Chondrocyte (in vitro differentiated cells): Measurements from ENCODE around the gene TET2. TPM values are rescaled to one million over a fixed set of nuclear protein-coding genes. Genes with fewer than 3 reads are reported as not detected.
A peak's percentile ranks its signal among the peaks of the same experiment; 100 is the strongest.

Source experiments
- DNase-seq: peaks from one replicate; pipeline ENCODE4 v3.0.0; 2021; ENCODE audit warnings: mixed read lengths, low spot score
- H3K27ac Mint-ChIP-seq: one replicate; pipeline ENCODE4 v1.8.0; 2021; ENCODE audit warnings: mild to moderate bottlenecking, moderate library complexity, mixed read lengths; ENCODE audit not compliant: unreplicated experiment
- H3K27me3 Mint-ChIP-seq: 2 replicates; pipeline ENCODE4 v1.8.0; 2021; ENCODE audit warnings: low read depth, mixed read lengths
- H3K36me3 Mint-ChIP-seq: 2 replicates; pipeline ENCODE4 v1.8.0; 2021; ENCODE audit warnings: low read depth, mixed read lengths
- H3K4me1 Mint-ChIP-seq: 2 replicates; pipeline ENCODE4 v1.8.0; 2021; ENCODE audit warnings: low read depth, mild to moderate bottlenecking, mixed read lengths
- H3K4me3 Mint-ChIP-seq: one replicate; pipeline ENCODE4 v1.8.0; 2021; ENCODE audit warnings: mild to moderate bottlenecking, moderate library complexity, mixed read lengths; ENCODE audit not compliant: unreplicated experiment
- H3K9me3 Mint-ChIP-seq: 2 replicates; pipeline ENCODE4 v1.8.0; 2021; ENCODE audit warnings: low read depth, mixed read lengths
- total RNA-seq: library from RNA; stranded (reverse); gene quantifications from 3 replicates; pipeline ENCODE4 v1.2.1, GENCODE V29; 2021
- TF ChIP-seq, protein P1 (sequence below): fragments of 200-600 bp; sonication (generic); IDR thresholded peaks from 2 replicates; pipeline ENCODE4 v1.5.0; 2021; ENCODE audit warnings: antibody characterized with exemption, mild to moderate bottlenecking, moderate library complexity

TET2 gene
- total RNA-seq, 1 donor from 2014 or later: 19.6 TPM

- Mint-ChIP-seq H3K4me1 (peaks cover 39% of the 10 kb centered on the region), H3K36me3 (peaks cover 1% of the 10 kb centered on the region), H3K27ac (peak overlapping the region; percentile 84), H3K4me3 (peak overlapping the region; percentile 88), H3K9me3 (no peaks in the 10 kb centered on the region), H3K27me3 (no peaks in the 10 kb centered on the region)
- TF ChIP-seq, protein P1, sequence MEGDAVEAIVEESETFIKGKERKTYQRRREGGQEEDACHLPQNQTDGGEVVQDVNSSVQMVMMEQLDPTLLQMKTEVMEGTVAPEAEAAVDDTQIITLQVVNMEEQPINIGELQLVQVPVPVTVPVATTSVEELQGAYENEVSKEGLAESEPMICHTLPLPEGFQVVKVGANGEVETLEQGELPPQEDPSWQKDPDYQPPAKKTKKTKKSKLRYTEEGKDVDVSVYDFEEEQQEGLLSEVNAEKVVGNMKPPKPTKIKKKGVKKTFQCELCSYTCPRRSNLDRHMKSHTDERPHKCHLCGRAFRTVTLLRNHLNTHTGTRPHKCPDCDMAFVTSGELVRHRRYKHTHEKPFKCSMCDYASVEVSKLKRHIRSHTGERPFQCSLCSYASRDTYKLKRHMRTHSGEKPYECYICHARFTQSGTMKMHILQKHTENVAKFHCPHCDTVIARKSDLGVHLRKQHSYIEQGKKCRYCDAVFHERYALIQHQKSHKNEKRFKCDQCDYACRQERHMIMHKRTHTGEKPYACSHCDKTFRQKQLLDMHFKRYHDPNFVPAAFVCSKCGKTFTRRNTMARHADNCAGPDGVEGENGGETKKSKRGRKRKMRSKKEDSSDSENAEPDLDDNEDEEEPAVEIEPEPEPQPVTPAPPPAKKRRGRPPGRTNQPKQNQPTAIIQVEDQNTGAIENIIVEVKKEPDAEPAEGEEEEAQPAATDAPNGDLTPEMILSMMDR: no peak
- DNase-seq: no peak
Measured at GRCh38 chr4:105148356-105148755, 1.7 kb downstream of the TET2 start.

GRCh38 chr4:105148776-105149175 is 2.1 kb downstream of the TET2 start:
- peak overlapping the region; percentile 23 for H3K27ac Mint-ChIP-seq
- H3K4me3 Mint-ChIP-seq: peak overlapping the region; percentile 24
- no peak for DNase-seq
- H3K27me3 Mint-ChIP-seq: no peaks in the 10 kb centered on the region
- peaks cover 42% of the 10 kb centered on the region for H3K4me1 Mint-ChIP-seq
- H3K9me3 Mint-ChIP-seq: peaks cover 3% of the 10 kb centered on the region
- TF ChIP-seq, protein P1: no peak
- H3K36me3 Mint-ChIP-seq: peaks cover 1% of the 10 kb centered on the region

- DNase-seq: no peak
- no peak overlapping the region for H3K27ac Mint-ChIP-seq
Measured at GRCh38 chr4:105149771-105150170, 3.1 kb downstream of the TET2 start.

DNA sequence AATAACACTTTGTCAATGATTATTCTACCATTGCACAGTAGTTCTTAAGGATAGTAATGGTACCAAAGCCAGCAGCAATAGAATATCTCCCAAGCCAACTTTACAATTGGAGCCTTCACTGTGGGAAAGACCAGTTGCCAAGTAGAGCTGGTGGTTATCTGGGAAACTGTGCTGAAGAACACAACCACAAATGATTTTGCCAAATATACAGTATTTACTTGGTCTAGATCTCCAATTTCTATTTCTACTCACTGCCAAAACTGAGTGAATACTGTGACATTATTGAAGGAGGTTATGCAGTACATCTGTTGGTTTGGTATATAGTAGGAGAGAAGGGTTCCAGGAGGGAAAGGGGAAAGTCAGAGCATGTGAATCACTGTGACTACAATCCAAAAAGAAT is 3.8 kb downstream of the TET2 start:
- H3K9me3 Mint-ChIP-seq: peaks cover 5% of the 10 kb centered on the region
- TF ChIP-seq, protein P1: no peak
- H3K4me3 Mint-ChIP-seq: no peak overlapping the region
- peaks cover 54% of the 10 kb centered on the region for H3K4me1 Mint-ChIP-seq
- peaks cover 1% of the 10 kb centered on the region for H3K36me3 Mint-ChIP-seq
- no peak for DNase-seq
- H3K27ac Mint-ChIP-seq: no peak overlapping the region
- no peaks in the 10 kb centered on the region for H3K27me3 Mint-ChIP-seq

More at GRCh38 chr4:105149771-105150170, 3.1 kb downstream of the TET2 start:
- TF ChIP-seq, protein P1: no peak
- Mint-ChIP-seq H3K4me3 (no peak overlapping the region), H3K4me1 (peaks cover 52% of the 10 kb centered on the region), H3K27me3 (no peaks in the 10 kb centered on the region), H3K36me3 (peaks cover 1% of the 10 kb centered on the region), H3K9me3 (peaks cover 5% of the 10 kb centered on the region)

DNA sequence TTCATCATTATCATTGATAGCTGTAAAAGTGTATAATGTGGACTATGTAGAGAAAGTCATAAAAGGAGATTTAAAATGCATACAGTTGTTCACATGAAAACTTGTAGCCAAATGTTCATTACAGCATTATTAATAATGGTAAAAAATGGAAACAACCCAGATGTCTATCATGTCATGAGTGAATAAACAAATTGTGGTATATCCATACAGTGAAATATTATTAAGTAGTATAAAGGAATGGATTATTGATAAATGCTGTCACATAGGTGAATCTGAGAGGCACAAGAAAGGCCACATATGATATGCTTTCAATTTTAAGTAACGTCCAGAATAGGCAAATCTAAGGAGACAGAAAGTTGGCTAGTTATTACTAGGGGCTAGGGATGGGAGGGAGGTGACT is 7.1 kb downstream of the TET2 start:
- Mint-ChIP-seq H3K4me1 (peaks cover 50% of the 10 kb centered on the region), H3K27ac (no peak overlapping the region), H3K36me3 (peaks cover 1% of the 10 kb centered on the region), H3K4me3 (no peak overlapping the region), H3K9me3 (peaks cover 5% of the 10 kb centered on the region), H3K27me3 (no peaks in the 10 kb centered on the region)
- TF ChIP-seq, protein P1: no peak
- no peak for DNase-seq
